WTC11 (cell line): ENCODE data around the gene ARSB. TPM values are rescaled to one million over a fixed set of nuclear protein-coding genes. Genes with fewer than 3 reads are reported as not detected.

Source experiments
- ATAC-seq: fragments of 200-7000 bp; cut with Tn5 transposase; 2 replicates; pipeline ENCODE4 v1.10.0; 2021; ENCODE audit warnings: mild to moderate bottlenecking, moderate library complexity
- CTCF ChIA-PET: fragments of 300-600 bp; sonication (Branson Sonifier 250); formaldehyde crosslinking; loops from one replicate; lab custom pipeline; 2021; ENCODE audit warnings: antibody characterized with exemption; lab: Charles Lee
- POLR2A ChIA-PET: fragments of 350-600 bp; sonication (Branson Sonifier 250); formaldehyde crosslinking; loops from one replicate; lab custom pipeline; 2021; ENCODE audit warnings: antibody characterized with exemption; lab: Charles Lee
- DNase-seq: peaks from one replicate; pipeline ENCODE4 v3.0.0; 2021; ENCODE audit warnings: low spot score
- H3K27ac Mint-ChIP-seq: 2 replicates; pipeline ENCODE4 v1.8.0; 2021; ENCODE audit warnings: mixed read lengths
- H3K27me3 Mint-ChIP-seq: 2 replicates; pipeline ENCODE4 v1.8.0; 2021; ENCODE audit warnings: low read depth, mild to moderate bottlenecking, moderate library complexity, mixed read lengths
- H3K36me3 Mint-ChIP-seq: 2 replicates; pipeline ENCODE4 v1.8.0; 2021; ENCODE audit warnings: mixed read lengths
- H3K4me1 Mint-ChIP-seq: 2 replicates; pipeline ENCODE4 v1.8.0; 2022; ENCODE audit warnings: mixed read lengths
- H3K4me3 Mint-ChIP-seq: 2 replicates; pipeline ENCODE4 v1.8.0; 2021; ENCODE audit warnings: mild to moderate bottlenecking, moderate library complexity, mixed read lengths
- H3K9me3 Mint-ChIP-seq: 2 replicates; pipeline ENCODE4 v1.8.0; 2021; ENCODE audit warnings: mixed read lengths
- ATF1 ChIP-seq: sonication (generic); formaldehyde crosslinking; IDR thresholded peaks from 2 replicates; pipeline ENCODE4 v1.8.1; 2023; ENCODE audit warnings: mild to moderate bottlenecking, moderate library complexity, missing genetic modification reagents
- ESRRA ChIP-seq: sonication (generic); formaldehyde crosslinking; IDR thresholded peaks from 2 replicates; pipeline ENCODE4 v1.8.1; 2022; ENCODE audit warnings: mild to moderate bottlenecking, missing genetic modification reagents, borderline replicate concordance
- JAZF1 ChIP-seq: fragments of 250-450 bp; sonication (Bioruptor Pico); IDR thresholded peaks from 2 replicates; pipeline ENCODE4 v1.9.0; 2021; ENCODE audit warnings: moderate library complexity, mild to moderate bottlenecking, inconsistent platforms
- MYBL2 ChIP-seq: sonication (generic); formaldehyde crosslinking; IDR thresholded peaks from 2 replicates; pipeline ENCODE4 v1.8.1; 2023; ENCODE audit warnings: mild to moderate bottlenecking, moderate library complexity, missing genetic modification reagents
- OVOL2 ChIP-seq: fragments of 250-450 bp; sonication (Bioruptor Pico); IDR thresholded peaks from 2 replicates; pipeline ENCODE4 v1.9.0; 2021; ENCODE audit warnings: mild to moderate bottlenecking, borderline replicate concordance
- SMAD3 ChIP-seq: sonication (generic); formaldehyde crosslinking; IDR thresholded peaks from 2 replicates; pipeline ENCODE4 v1.8.0; 2022; ENCODE audit warnings: missing genetic modification reagents, mild to moderate bottlenecking, borderline replicate concordance
- USF2 ChIP-seq: sonication (generic); formaldehyde crosslinking; IDR thresholded peaks from 2 replicates; pipeline ENCODE4 v1.8.1; 2023; ENCODE audit warnings: mild to moderate bottlenecking, missing genetic modification reagents, moderate library complexity
- ZMAT4 ChIP-seq: fragments of 250-450 bp; sonication (Bioruptor Pico); IDR thresholded peaks from 2 replicates; pipeline ENCODE4 v1.9.0; 2021; ENCODE audit warnings: mild to moderate bottlenecking
- ZNF138 ChIP-seq: sonication (generic); formaldehyde crosslinking; conservative IDR thresholded peaks from 2 replicates; pipeline ENCODE4 v1.8.1; 2022; ENCODE audit warnings: mild to moderate bottlenecking, moderate library complexity, missing genetic modification reagents
- ZNF263 ChIP-seq: sonication (generic); formaldehyde crosslinking; IDR thresholded peaks from 2 replicates; pipeline ENCODE4 v1.8.1; 2022; ENCODE audit warnings: low read depth, mild to moderate bottlenecking, moderate library complexity, missing genetic modification reagents
- ZNF423 ChIP-seq: fragments of 250-450 bp; sonication (Bioruptor Pico); IDR thresholded peaks from 2 replicates; pipeline ENCODE4 v2.1.2; 2022; ENCODE audit warnings: mild to moderate bottlenecking, moderate library complexity
- ZNF671 ChIP-seq: fragments of 250-450 bp; sonication (Bioruptor Pico); IDR thresholded peaks from 2 replicates; pipeline ENCODE4 v1.8.0; 2021; ENCODE audit warnings: mild to moderate bottlenecking
- total RNA-seq: library from RNA; stranded (reverse); gene quantifications from 3 replicates; pipeline ENCODE4 v1.2.3, GENCODE V29; 2021
- TF ChIP-seq, protein P1 (sequence below): fragments of 250-450 bp; sonication (Bioruptor Pico); IDR thresholded peaks from 2 replicates; pipeline ENCODE4 v1.9.0; 2021; ENCODE audit warnings: mild to moderate bottlenecking, borderline replicate concordance
- TF ChIP-seq, protein P2 (sequence below): sonication (generic); formaldehyde crosslinking; IDR thresholded peaks from 2 replicates; pipeline ENCODE4 v1.8.1; 2022; ENCODE audit warnings: low read depth, missing genetic modification reagents, borderline replicate concordance
- TF ChIP-seq, protein P3 (sequence below): sonication (generic); formaldehyde crosslinking; IDR thresholded peaks from 2 replicates; pipeline ENCODE4 v1.8.0; 2022; ENCODE audit warnings: mild to moderate bottlenecking, missing genetic modification reagents

The ARSB gene
- total RNA-seq, 1 experiment from 2014 or later, result 9.7 TPM

GRCh38 chr5:78997090-78997489, 12.0 kb upstream of the ARSB start:
- peaks cover 6% of the 10 kb centered on the region for H3K36me3 Mint-ChIP-seq
- TF ChIP-seq, protein P1, sequence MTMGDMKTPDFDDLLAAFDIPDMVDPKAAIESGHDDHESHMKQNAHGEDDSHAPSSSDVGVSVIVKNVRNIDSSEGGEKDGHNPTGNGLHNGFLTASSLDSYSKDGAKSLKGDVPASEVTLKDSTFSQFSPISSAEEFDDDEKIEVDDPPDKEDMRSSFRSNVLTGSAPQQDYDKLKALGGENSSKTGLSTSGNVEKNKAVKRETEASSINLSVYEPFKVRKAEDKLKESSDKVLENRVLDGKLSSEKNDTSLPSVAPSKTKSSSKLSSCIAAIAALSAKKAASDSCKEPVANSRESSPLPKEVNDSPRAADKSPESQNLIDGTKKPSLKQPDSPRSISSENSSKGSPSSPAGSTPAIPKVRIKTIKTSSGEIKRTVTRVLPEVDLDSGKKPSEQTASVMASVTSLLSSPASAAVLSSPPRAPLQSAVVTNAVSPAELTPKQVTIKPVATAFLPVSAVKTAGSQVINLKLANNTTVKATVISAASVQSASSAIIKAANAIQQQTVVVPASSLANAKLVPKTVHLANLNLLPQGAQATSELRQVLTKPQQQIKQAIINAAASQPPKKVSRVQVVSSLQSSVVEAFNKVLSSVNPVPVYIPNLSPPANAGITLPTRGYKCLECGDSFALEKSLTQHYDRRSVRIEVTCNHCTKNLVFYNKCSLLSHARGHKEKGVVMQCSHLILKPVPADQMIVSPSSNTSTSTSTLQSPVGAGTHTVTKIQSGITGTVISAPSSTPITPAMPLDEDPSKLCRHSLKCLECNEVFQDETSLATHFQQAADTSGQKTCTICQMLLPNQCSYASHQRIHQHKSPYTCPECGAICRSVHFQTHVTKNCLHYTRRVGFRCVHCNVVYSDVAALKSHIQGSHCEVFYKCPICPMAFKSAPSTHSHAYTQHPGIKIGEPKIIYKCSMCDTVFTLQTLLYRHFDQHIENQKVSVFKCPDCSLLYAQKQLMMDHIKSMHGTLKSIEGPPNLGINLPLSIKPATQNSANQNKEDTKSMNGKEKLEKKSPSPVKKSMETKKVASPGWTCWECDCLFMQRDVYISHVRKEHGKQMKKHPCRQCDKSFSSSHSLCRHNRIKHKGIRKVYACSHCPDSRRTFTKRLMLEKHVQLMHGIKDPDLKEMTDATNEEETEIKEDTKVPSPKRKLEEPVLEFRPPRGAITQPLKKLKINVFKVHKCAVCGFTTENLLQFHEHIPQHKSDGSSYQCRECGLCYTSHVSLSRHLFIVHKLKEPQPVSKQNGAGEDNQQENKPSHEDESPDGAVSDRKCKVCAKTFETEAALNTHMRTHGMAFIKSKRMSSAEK, result no peak
- TF ChIP-seq ESRRA (no peak), ATF1 (CRISPR knock-in tag) (no peak)
- no peak overlapping the region for H3K27ac Mint-ChIP-seq
- 0 out of 2 replicates have a peak, but pooled peaks cover 3% of the 10 kb centered on the region for H3K4me1 Mint-ChIP-seq
- no peak for ATAC-seq
- ChIA-PET CTCF (no interaction called here), POLR2A (no interaction called here)
- H3K9me3 Mint-ChIP-seq, result peaks cover 17% of the 10 kb centered on the region
- no peak overlapping the region for H3K4me3 Mint-ChIP-seq
- DNase-seq, result no peak
- no peaks in the 10 kb centered on the region; the same call in 1 of the 2 replicates for H3K27me3 Mint-ChIP-seq

GRCh38 chr5:78995521-78996007, 10.5 kb upstream of the ARSB start:
- Mint-ChIP-seq H3K4me1 (0 out of 2 replicates have a peak, but pooled peaks cover 3% of the 10 kb centered on the region), H3K36me3 (peaks cover 6% of the 10 kb centered on the region), H3K27ac (no peak overlapping the region), H3K4me3 (no peak overlapping the region), H3K9me3 (peaks cover 17% of the 10 kb centered on the region), H3K27me3 (no peaks in the 10 kb centered on the region; the same call in 1 of the 2 replicates)
- TF ChIP-seq JAZF1, result no peak
- no peak for TF ChIP-seq USF2 (CRISPR knock-in tag)
- no peak for TF ChIP-seq OVOL2 (CRISPR knock-in tag)
- no peak for TF ChIP-seq SMAD3 (CRISPR knock-in tag)
- TF ChIP-seq ZNF263 (CRISPR knock-in tag), result no peak
- TF ChIP-seq ZMAT4 (CRISPR knock-in tag), result no peak
- TF ChIP-seq, protein P2, sequence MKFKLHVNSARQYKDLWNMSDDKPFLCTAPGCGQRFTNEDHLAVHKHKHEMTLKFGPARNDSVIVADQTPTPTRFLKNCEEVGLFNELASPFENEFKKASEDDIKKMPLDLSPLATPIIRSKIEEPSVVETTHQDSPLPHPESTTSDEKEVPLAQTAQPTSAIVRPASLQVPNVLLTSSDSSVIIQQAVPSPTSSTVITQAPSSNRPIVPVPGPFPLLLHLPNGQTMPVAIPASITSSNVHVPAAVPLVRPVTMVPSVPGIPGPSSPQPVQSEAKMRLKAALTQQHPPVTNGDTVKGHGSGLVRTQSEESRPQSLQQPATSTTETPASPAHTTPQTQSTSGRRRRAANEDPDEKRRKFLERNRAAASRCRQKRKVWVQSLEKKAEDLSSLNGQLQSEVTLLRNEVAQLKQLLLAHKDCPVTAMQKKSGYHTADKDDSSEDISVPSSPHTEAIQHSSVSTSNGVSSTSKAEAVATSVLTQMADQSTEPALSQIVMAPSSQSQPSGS (CRISPR knock-in tag), result no peak
- TF ChIP-seq, protein P3, sequence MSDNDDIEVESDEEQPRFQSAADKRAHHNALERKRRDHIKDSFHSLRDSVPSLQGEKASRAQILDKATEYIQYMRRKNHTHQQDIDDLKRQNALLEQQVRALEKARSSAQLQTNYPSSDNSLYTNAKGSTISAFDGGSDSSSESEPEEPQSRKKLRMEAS (CRISPR knock-in tag), result no peak
- TF ChIP-seq ZNF423, result no peak
- TF ChIP-seq MYBL2, result no peak
- no peak for TF ChIP-seq ZNF138 (CRISPR knock-in tag)
- POLR2A ChIA-PET, result interaction anchor here (1.4 kb wide), 1 partner anchor 11 kb away, joined by 4 read pairs; the partner anchor contains the start of gene ARSB
- ATAC-seq (no peak), DNase-seq (no peak)
- CTCF ChIA-PET, result no interaction called here

GRCh38 chr5:78993165-78993564, 8.1 kb upstream of the ARSB start:
- DNase-seq, result no peak
- POLR2A ChIA-PET, result no interaction called here
- Mint-ChIP-seq H3K36me3 (peaks cover 6% of the 10 kb centered on the region), H3K9me3 (peaks cover 17% of the 10 kb centered on the region), H3K27ac (no peak overlapping the region), H3K27me3 (no peaks in the 10 kb centered on the region; the same call in 1 of the 2 replicates), H3K4me1 (0 out of 2 replicates have a peak, but pooled peaks cover 3% of the 10 kb centered on the region), H3K4me3 (no peak overlapping the region)
- no peak for ATAC-seq
- CTCF ChIA-PET, result no interaction called here
- no peak for TF ChIP-seq ZNF671 (CRISPR knock-in tag)
- TF ChIP-seq OVOL2 (CRISPR knock-in tag), result no peak
- no peak for TF ChIP-seq ZMAT4 (CRISPR knock-in tag)
- TF ChIP-seq, all 79 proteins: peak for 0
